ENCODE data around the gene ERP44. TPM values are rescaled to one million over a fixed set of nuclear protein-coding genes. Genes with fewer than 3 reads are reported as not detected.

The ERP44 gene
- total and polyA plus RNA-seq, 10 donors = 9.5 to 21.4 (median 17.2) TPM

- H3K4me3 ChIP-seq = no peak overlapping the region
- WGBS, 5 donors = 0 to 100% (median 41%) methylated on average over 1 of the region's 1 CpG
- H3K4me1 ChIP-seq = peaks cover 0 to 7% (median 0%) of the 10 kb centered on the region in 6 donors
- H3K36me3 ChIP-seq = peaks cover 0 to 94% (median 34%) of the 10 kb centered on the region in 6 donors
- no peaks in the 10 kb centered on the region for H3K27me3 ChIP-seq (replicated peaks in 1 of 7)
- TF ChIP-seq POLR2A (IDR thresholded peaks at IDR 0.05) = no peak
- no peak for TF ChIP-seq POLR2AphosphoS5 (IDR thresholded peaks at IDR 0.05)
- no peak for TF ChIP-seq CTCF (IDR thresholded peaks at IDR 0.05 in 8 of 11, conservative IDR thresholded peaks at IDR 0.05 in 3 of 11)
- no peak for DNase-seq
- intact Hi-C loops (cut with DNase I; ENCODE audit: low total_unique reads) = no loop called here
- H3K9me3 ChIP-seq = no peaks in the 10 kb centered on the region
- H3K27ac ChIP-seq = no peak overlapping the region
Observed at GRCh38 chr9:100105861-100106260, 7.1 kb upstream of the ERP44 start.

GRCh38 chr9:100104314-100104713 is 5.5 kb upstream of the ERP44 start:
- H3K9me3 ChIP-seq = no peaks in the 10 kb centered on the region
- TF ChIP-seq POLR2AphosphoS5 (IDR thresholded peaks at IDR 0.05) (no peak), CTCF (IDR thresholded peaks at IDR 0.05 in 8 of 11, conservative IDR thresholded peaks at IDR 0.05 in 3 of 11) (no peak), POLR2A (IDR thresholded peaks at IDR 0.05) (no peak)
- peaks cover 7 to 10% (median 10%) of the 10 kb centered on the region in 6 donors for H3K4me1 ChIP-seq
- H3K27ac ChIP-seq = no peak overlapping the region
- intact Hi-C loops (cut with DNase I; ENCODE audit: low total_unique reads) = no loop called here
- WGBS, 5 donors = 91 to 97% (median 95%) methylated on average over 4 of the region's 4 CpGs
- peaks cover 0 to 78% (median 34%) of the 10 kb centered on the region in 6 donors for H3K36me3 ChIP-seq
- no peak for DNase-seq
- H3K27me3 ChIP-seq (replicated peaks in 1 of 7) = no peaks in the 10 kb centered on the region
- H3K4me3 ChIP-seq = no peak overlapping the region

- intact Hi-C loops (cut with DNase I; ENCODE audit: low total_unique reads) = no loop called here
- H3K4me1 ChIP-seq = peaks cover 18 to 31% (median 27%) of the 10 kb centered on the region in 6 donors
- peaks cover 0 to 51% (median 24%) of the 10 kb centered on the region in 6 donors for H3K36me3 ChIP-seq
- WGBS, 5 donors = 93 to 97% (median 96%) methylated on average over 6 of the region's 6 CpGs
- no peak overlapping the region for H3K4me3 ChIP-seq
- DNase-seq = no peak
- H3K9me3 ChIP-seq = no peaks in the 10 kb centered on the region
- H3K27me3 ChIP-seq (replicated peaks in 1 of 7) = no peaks in the 10 kb centered on the region
- TF ChIP-seq POLR2AphosphoS5 (IDR thresholded peaks at IDR 0.05) = no peak
- no peak for TF ChIP-seq POLR2A (IDR thresholded peaks at IDR 0.05)
- TF ChIP-seq CTCF (IDR thresholded peaks at IDR 0.05 in 8 of 11, conservative IDR thresholded peaks at IDR 0.05 in 3 of 11) = no peak
- no peak overlapping the region for H3K27ac ChIP-seq
Observed at GRCh38 chr9:100101608-100102007, 2.8 kb upstream of the ERP44 start.

GRCh38 chr9:100100146-100100667 is 1.4 kb upstream of the ERP44 start:
- intact Hi-C loops (cut with DNase I; ENCODE audit: low total_unique reads) = no loop called here
- Histone ChIP-seq H3K27me3 (replicated peaks in 1 of 7) (no peaks in the 10 kb centered on the region), H3K9me3 (no peaks in the 10 kb centered on the region), H3K4me1 (peaks cover 26 to 45% (median 41%) of the 10 kb centered on the region in 6 donors), H3K4me3 (peak overlapping the region in 6 of 8 donors; percentile 88 to 97 (median 94)), H3K36me3 (peaks cover 0 to 37% (median 11%) of the 10 kb centered on the region in 6 donors), H3K27ac (peak overlapping the region in 7 of 8 donors; percentile 75 to 95 (median 94))
- TF ChIP-seq CTCF (IDR thresholded peaks at IDR 0.05 in 8 of 11, conservative IDR thresholded peaks at IDR 0.05 in 3 of 11) (no peak), POLR2A (IDR thresholded peaks at IDR 0.05) (no peak), POLR2AphosphoS5 (IDR thresholded peaks at IDR 0.05) (no peak)
- 69 to 90% (median 75%) methylated on average over 2 of the region's 2 CpGs for WGBS, 5 donors
- DNase-seq = no peak
